ENCODE results near the gene ATXN3L. TPM values are rescaled to one million over a fixed set of nuclear protein-coding genes. Genes with fewer than 3 reads are reported as not detected.

ATXN3L gene
- total and polyA plus RNA-seq, 2 donors from 2014 or later: not detected

DNA sequence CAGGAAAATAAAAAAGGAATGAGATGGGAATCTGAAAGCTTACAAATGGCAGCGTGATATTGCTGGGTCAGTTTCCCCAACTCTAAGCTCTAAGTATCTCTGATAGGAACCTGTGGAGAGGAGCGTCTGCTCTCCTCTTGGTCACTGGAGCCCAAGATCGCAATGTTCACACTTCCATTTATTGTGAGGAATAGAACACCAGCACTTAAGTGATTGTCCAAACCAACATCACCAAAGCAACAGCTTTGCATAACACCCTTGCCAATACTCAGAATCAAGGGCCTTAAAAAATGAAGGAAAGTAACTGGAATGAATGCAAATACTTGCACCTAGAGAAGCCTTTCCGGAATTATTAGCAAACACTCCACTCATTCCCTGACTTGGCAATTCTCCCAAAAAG is 46.8 kb upstream of the ATXN3L start:
- H3K4me3 ChIP-seq (ENCODE audit: low read length in 3 of 3): no peak overlapping the region
- H3K9ac ChIP-seq (ENCODE audit: low read length in 3 of 3): no peak overlapping the region
- H3K36me3 ChIP-seq (ENCODE audit: control insufficient read depth in 2 of 3, insufficient read depth in 3 of 3, low read length in 3 of 3): no peaks in the 10 kb centered on the region
- H3K9me3 ChIP-seq (ENCODE audit: control insufficient read depth in 2 of 3, insufficient read depth in 1 of 3, low read length in 3 of 3): peaks cover 0 to 1% (median 0%) of the 10 kb centered on the region in 3 donors
- intact Hi-C loops (cut with DNase I): no loop called here
- H3K4me1 ChIP-seq (ENCODE audit: control insufficient read depth in 2 of 3, insufficient read depth in 2 of 3, low read depth in 1 of 3, low read length in 3 of 3): no peaks in the 10 kb centered on the region
- no peak overlapping the region for H3K27ac ChIP-seq (ENCODE audit: low read depth in 2 of 2, low read length in 2 of 2)
- FAIRE-seq (no peak), DNase-seq (no peak)
- H3K27me3 ChIP-seq (ENCODE audit: control insufficient read depth, insufficient read depth, low read length): peaks cover 3% of the 10 kb centered on the region
- TF ChIP-seq, protein P1, sequence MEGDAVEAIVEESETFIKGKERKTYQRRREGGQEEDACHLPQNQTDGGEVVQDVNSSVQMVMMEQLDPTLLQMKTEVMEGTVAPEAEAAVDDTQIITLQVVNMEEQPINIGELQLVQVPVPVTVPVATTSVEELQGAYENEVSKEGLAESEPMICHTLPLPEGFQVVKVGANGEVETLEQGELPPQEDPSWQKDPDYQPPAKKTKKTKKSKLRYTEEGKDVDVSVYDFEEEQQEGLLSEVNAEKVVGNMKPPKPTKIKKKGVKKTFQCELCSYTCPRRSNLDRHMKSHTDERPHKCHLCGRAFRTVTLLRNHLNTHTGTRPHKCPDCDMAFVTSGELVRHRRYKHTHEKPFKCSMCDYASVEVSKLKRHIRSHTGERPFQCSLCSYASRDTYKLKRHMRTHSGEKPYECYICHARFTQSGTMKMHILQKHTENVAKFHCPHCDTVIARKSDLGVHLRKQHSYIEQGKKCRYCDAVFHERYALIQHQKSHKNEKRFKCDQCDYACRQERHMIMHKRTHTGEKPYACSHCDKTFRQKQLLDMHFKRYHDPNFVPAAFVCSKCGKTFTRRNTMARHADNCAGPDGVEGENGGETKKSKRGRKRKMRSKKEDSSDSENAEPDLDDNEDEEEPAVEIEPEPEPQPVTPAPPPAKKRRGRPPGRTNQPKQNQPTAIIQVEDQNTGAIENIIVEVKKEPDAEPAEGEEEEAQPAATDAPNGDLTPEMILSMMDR (IDR thresholded peaks at IDR 0.05; ENCODE audit: borderline replicate concordance, extremely low read depth, insufficient read depth): no peak

DNA sequence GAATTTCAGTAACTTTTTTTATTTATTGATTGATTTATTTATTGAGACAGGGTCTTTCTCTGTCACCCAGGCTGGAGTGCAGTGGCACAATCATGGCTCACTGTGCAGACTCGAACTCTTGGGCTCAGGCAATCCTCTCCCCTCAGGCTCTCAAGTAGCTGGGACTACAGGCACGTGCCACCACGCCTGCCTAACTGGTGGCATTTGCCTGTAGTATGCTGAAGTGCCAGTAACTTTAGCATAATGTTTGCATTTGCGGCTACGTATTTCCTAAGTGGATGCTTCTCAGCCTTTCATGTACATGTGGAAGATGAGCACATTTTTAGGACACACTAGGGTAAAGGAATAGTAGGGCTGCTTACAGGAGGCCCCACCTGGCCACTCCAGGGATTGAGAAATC is 45.3 kb upstream of the ATXN3L start:
- TF ChIP-seq, protein P1 (IDR thresholded peaks at IDR 0.05; ENCODE audit: borderline replicate concordance, extremely low read depth, insufficient read depth): no peak
- no peak for FAIRE-seq
- DNase-seq: no peak
- Histone ChIP-seq H3K27ac (ENCODE audit: low read depth in 2 of 2, low read length in 2 of 2) (no peak overlapping the region), H3K4me3 (ENCODE audit: low read length in 3 of 3) (no peak overlapping the region), H3K9me3 (ENCODE audit: control insufficient read depth in 2 of 3, insufficient read depth in 1 of 3, low read length in 3 of 3) (peaks cover 0 to 1% (median 0%) of the 10 kb centered on the region in 3 donors), H3K36me3 (ENCODE audit: control insufficient read depth in 2 of 3, insufficient read depth in 3 of 3, low read length in 3 of 3) (no peaks in the 10 kb centered on the region), H3K4me1 (ENCODE audit: control insufficient read depth in 2 of 3, insufficient read depth in 2 of 3, low read depth in 1 of 3, low read length in 3 of 3) (no peaks in the 10 kb centered on the region), H3K9ac (ENCODE audit: low read length in 3 of 3) (no peak overlapping the region), H3K27me3 (ENCODE audit: control insufficient read depth, insufficient read depth, low read length) (peaks cover 3% of the 10 kb centered on the region)
- intact Hi-C loops (cut with DNase I): no loop called here

DNA sequence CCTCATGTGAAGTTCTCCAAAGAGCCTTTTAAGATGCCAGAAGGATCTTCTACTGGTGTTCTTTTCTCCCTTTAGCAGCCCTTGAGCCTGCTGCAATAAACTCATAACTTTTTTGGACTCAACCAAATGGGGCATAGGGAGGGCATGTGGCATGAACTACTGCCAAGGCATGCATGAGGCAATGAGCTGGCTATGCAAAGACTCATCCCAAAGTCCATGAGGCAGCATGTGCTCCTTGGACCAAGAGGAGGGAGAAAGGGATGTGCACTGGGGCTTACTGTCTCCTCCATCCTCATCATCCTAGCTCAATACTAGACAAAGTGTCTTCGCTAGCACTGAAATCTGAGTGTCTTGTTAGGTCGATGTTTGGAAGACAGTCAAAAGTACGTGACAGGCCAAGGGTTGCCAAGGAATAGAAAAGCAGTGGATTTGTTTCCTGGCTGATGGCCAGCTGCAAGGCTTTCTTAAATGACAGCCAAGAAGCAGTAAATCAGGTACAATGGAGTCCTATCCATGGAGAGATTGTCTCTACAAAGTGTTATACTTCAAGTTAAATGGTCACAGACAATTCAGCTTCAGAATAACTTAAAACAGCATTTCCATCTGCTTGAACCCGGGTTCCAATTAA is 44.5 kb upstream of the ATXN3L start:
- Histone ChIP-seq H3K9ac (ENCODE audit: low read length in 3 of 3) (no peak overlapping the region), H3K27me3 (ENCODE audit: control insufficient read depth, insufficient read depth, low read length) (no peaks in the 10 kb centered on the region), H3K36me3 (ENCODE audit: control insufficient read depth in 2 of 3, insufficient read depth in 3 of 3, low read length in 3 of 3) (no peaks in the 10 kb centered on the region), H3K27ac (ENCODE audit: low read depth in 2 of 2, low read length in 2 of 2) (no peak overlapping the region), H3K4me3 (ENCODE audit: low read length in 3 of 3) (no peak overlapping the region), H3K4me1 (ENCODE audit: control insufficient read depth in 2 of 3, insufficient read depth in 2 of 3, low read depth in 1 of 3, low read length in 3 of 3) (no peaks in the 10 kb centered on the region), H3K9me3 (ENCODE audit: control insufficient read depth in 2 of 3, insufficient read depth in 1 of 3, low read length in 3 of 3) (peaks cover 0 to 1% (median 0%) of the 10 kb centered on the region in 3 donors)
- TF ChIP-seq, protein P1 (IDR thresholded peaks at IDR 0.05; ENCODE audit: borderline replicate concordance, extremely low read depth, insufficient read depth): no peak
- intact Hi-C loops (cut with DNase I): no loop called here
- no peak for FAIRE-seq
- DNase-seq: no peak

DNA sequence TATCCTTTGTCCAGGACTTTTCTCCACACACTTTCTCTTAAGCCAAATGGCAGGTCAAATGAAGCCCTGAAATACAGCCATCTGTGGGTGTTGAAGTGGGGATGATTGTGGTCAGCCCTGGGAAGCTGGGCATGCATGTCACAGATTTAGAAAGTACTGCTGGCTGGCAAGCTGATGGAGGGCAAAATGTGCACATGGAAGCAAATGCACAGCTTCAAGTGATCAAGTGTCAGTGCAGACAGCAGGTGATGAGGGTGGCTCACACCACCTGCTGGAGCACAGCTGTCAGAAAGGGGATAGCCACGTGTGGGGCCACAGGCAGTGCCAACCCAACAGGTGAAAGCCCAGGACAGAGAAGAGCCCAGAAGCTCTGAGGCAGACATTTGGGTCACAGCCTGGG is 40.3 kb upstream of the ATXN3L start:
- intact Hi-C loops (cut with DNase I): no loop called here
- no peak for DNase-seq
- no peaks in the 10 kb centered on the region for H3K27me3 ChIP-seq (ENCODE audit: control insufficient read depth, insufficient read depth, low read length)
- no peak overlapping the region for H3K27ac ChIP-seq (ENCODE audit: low read depth in 2 of 2, low read length in 2 of 2)
- no peak for FAIRE-seq
- H3K9ac ChIP-seq (ENCODE audit: low read length in 3 of 3): no peak overlapping the region
- no peaks in the 10 kb centered on the region for H3K36me3 ChIP-seq (ENCODE audit: control insufficient read depth in 2 of 3, insufficient read depth in 3 of 3, low read length in 3 of 3)
- TF ChIP-seq, protein P1 (IDR thresholded peaks at IDR 0.05; ENCODE audit: borderline replicate concordance, extremely low read depth, insufficient read depth): no peak
- no peaks in the 10 kb centered on the region for H3K4me1 ChIP-seq (ENCODE audit: control insufficient read depth in 2 of 3, insufficient read depth in 2 of 3, low read depth in 1 of 3, low read length in 3 of 3)
- no peaks in the 10 kb centered on the region for H3K9me3 ChIP-seq (ENCODE audit: control insufficient read depth in 2 of 3, insufficient read depth in 1 of 3, low read length in 3 of 3)
- H3K4me3 ChIP-seq (ENCODE audit: low read length in 3 of 3): no peak overlapping the region

Data from kidney (tissue), 14 donors.